ENCODE measurements around the gene DNAJC4.

DNAJC4 gene

DNA sequence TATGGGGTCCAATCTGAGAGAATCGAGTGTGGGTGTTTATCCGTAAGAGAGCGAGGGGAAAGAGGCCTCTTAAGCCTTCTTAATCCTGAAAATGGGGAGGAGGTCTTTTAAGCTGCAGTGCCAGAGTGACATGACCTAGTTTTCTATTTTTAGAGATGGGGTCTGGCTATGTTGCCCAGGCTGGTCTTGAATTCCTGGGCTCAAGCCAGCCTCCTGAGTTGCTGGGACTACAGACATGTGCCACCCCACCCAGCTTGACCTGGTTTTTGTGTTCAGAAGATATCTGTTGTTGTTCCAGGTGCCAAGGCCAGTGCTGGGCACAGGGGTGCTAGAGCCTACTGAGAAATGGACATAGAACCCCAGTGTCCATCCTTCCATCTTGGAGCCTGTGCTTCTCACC lies 52.7 kb downstream of the DNAJC4 start:
- no peak for DNase-seq

Measured in NCI-H1105 treated with DMSO at 0.1 percent for 48 hours (cell line).